D721Med (cell line): ENCODE measurements around the gene WNT5B.

Source experiments
- DNase-seq: peaks from one replicate; pipeline ENCODE4 v3.0.0; 2011; ENCODE audit warnings: low spot score; ENCODE audit not compliant: insufficient read length
- FAIRE-seq: peaks from 2 replicates; lab custom pipeline; 2011; peaks lifted over from hg19 to GRCh38; lab: Jason Lieb, UNC
- CTCF ChIP-seq: IDR thresholded peaks from 2 replicates; pipeline ENCODE4 v1.5.1; 2012; ENCODE audit warnings: mild to moderate bottlenecking, control low read depth; ENCODE audit not compliant: insufficient read depth; ENCODE audit errors: missing control alignments

WNT5B gene

GRCh38 chr12:1618489-1618888, 10.5 kb upstream of the WNT5B start:
- TF ChIP-seq CTCF = no peak
- FAIRE-seq (no peak), DNase-seq (no peak)

DNA sequence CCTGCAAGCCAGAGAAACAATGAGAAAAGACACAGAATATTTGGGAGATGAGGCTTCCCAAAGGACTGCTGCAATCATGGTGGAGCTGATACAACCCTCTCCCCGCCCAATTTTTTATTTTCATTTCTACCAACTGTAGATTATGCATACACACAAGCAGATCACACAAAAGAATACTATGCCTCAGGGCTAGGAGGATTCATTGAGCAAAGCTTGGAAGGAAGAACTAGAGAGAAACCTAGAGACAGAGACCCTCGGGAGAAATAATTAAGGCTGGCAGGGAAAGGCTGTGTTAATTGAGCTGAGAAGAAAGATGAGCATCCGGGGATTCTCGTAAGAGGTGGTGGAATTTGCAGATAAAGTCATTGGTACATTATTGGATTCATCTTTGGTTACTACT, 9.9 kb upstream of the WNT5B start:
- DNase-seq = no peak
- TF ChIP-seq CTCF = no peak
- FAIRE-seq = no peak

- DNase-seq (no peak), FAIRE-seq (no peak)
- TF ChIP-seq CTCF = no peak
Observed at GRCh38 chr12:1619587-1619986, 9.4 kb upstream of the WNT5B start.

DNA sequence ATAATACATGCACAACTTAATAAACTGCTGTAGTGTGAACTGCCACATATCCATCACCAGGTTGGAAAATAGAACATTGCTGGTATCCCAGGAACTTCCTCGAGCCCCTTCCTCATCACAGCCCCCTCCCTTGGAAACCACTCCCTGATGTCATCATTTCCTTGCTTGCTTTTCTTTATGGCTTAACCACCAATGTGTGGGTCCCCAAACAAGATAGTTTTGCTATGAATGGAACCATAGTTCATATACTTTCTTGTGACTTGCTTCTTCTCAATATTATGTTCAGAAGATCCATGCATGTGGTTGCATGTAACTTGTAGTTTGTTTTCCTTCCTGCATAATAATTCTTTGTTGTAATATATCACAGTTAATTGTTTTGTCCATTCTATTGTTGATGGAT, 8.9 kb upstream of the WNT5B start:
- DNase-seq (no peak), FAIRE-seq (no peak)
- no peak for TF ChIP-seq CTCF

- TF ChIP-seq CTCF = no peak
- no peak for FAIRE-seq
- no peak for DNase-seq
Observed at GRCh38 chr12:1622406-1622805, 6.6 kb upstream of the WNT5B start.

GRCh38 chr12:1629338-1630132, 504 bp downstream of the WNT5B start:
- no peak for FAIRE-seq
- no peak for DNase-seq
- TF ChIP-seq CTCF = no peak

DNA sequence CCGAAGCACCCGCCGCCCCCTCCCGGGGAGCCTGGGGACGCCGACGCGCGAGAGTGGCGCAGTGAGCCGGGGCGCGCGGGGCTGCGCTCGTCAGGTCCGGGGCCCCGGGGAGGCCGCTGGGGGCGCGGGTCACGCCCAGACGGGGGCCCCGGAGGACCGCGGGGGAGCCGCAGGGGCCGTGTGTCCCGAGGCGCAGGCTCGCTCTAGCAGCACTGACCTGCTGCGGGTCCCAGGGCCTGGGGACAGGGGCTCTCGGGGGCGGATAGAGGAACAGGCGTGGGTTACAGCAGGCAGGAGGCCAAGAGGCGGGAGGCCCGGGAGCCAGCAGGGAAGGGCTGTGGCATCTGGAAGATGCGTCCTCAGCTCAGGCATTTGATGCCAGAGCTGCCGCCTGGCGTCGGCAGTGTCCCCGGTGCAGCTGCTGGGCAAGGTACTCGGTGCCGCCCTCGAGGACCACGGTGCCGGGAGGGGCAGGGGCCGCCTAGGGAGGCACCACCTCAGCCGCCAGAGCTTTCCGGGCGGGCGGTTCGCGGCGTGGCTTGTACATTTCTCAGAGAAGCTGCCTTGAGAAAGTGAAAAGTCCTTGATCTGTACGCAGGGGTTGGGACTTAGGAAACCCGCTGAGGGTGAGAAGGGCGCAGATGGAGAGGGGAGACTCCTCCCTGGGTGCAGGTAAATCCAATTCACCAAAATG, 1.2 kb downstream of the WNT5B start:
- no peak for FAIRE-seq
- no peak for TF ChIP-seq CTCF
- no peak for DNase-seq
